Measurements from ENCODE around the gene NECTIN2. TPM values are rescaled to one million over a fixed set of nuclear protein-coding genes. Genes with fewer than 3 reads are reported as not detected.

NECTIN2 gene
- total RNA-seq, 1 donor from 2014 or later, result 302 TPM

- Histone ChIP-seq H3K4me1 (ENCODE audit: insufficient read depth, low read length) (peaks cover 20% of the 10 kb centered on the region), H3K79me2 (ENCODE audit: insufficient read depth, low read length) (peaks cover 91% of the 10 kb centered on the region), H3K27ac (ENCODE audit: low read depth, low read length) (no peak overlapping the region), H3K9ac (ENCODE audit: low read length) (no peak overlapping the region), H3K4me2 (ENCODE audit: low read length) (no peak overlapping the region), H2AFZ (ENCODE audit: low read depth, low read length) (no peak overlapping the region), H3K27me3 (ENCODE audit: insufficient read depth, low read length) (no peaks in the 10 kb centered on the region), H3K9me3 (ENCODE audit: insufficient read depth, low read depth, low read length) (no peaks in the 10 kb centered on the region), H4K20me1 (ENCODE audit: insufficient read depth, low read length) (peaks cover 77% of the 10 kb centered on the region), H3K36me3 (ENCODE audit: insufficient read depth, low read length) (no peaks in the 10 kb centered on the region), H3K4me3 (ENCODE audit: insufficient read depth, low read depth, low read length) (no peak overlapping the region)
- Mint-ChIP-seq H3K36me3 (ENCODE audit: low read depth, unreplicated experiment) (peaks cover 18% of the 10 kb centered on the region), H3K4me1 (ENCODE audit: low read depth, unreplicated experiment) (peaks cover 24% of the 10 kb centered on the region), H3K9me3 (ENCODE audit: unreplicated experiment) (no peaks in the 10 kb centered on the region), H3K27me3 (ENCODE audit: low read depth, unreplicated experiment) (no peaks in the 10 kb centered on the region), H3K4me3 (ENCODE audit: unreplicated experiment) (no peak overlapping the region), H3K27ac (ENCODE audit: unreplicated experiment) (peak overlapping the region; percentile 100)
- DNase-seq (ENCODE audit: low read depth), result no peak
- TF ChIP-seq EZH2 (IDR thresholded peaks at IDR 0.05; ENCODE audit: insufficient read depth, low read length), result no peak
- TF ChIP-seq CTCF (IDR thresholded peaks at IDR 0.05; ENCODE audit: insufficient read depth, low read depth, low read length), result no peak
- FAIRE-seq, result no peak
These were observed 4.6 kb downstream of the NECTIN2 start for GRCh38 chr19:44850641-44851109.

- no peaks in the 10 kb centered on the region for H3K27me3 Mint-ChIP-seq (ENCODE audit: low read depth, unreplicated experiment)
- H3K36me3 Mint-ChIP-seq (ENCODE audit: low read depth, unreplicated experiment), result peaks cover 18% of the 10 kb centered on the region
- Histone ChIP-seq H3K36me3 (ENCODE audit: insufficient read depth, low read length) (no peaks in the 10 kb centered on the region), H3K4me1 (ENCODE audit: insufficient read depth, low read length) (peaks cover 26% of the 10 kb centered on the region), H4K20me1 (ENCODE audit: insufficient read depth, low read length) (peaks cover 84% of the 10 kb centered on the region), H3K27me3 (ENCODE audit: insufficient read depth, low read length) (no peaks in the 10 kb centered on the region), H3K9ac (ENCODE audit: low read length) (no peak overlapping the region), H3K4me3 (ENCODE audit: insufficient read depth, low read depth, low read length) (no peak overlapping the region), H3K27ac (ENCODE audit: low read depth, low read length) (no peak overlapping the region), H2AFZ (ENCODE audit: low read depth, low read length) (no peak overlapping the region), H3K79me2 (ENCODE audit: insufficient read depth, low read length) (peaks cover 95% of the 10 kb centered on the region), H3K9me3 (ENCODE audit: insufficient read depth, low read depth, low read length) (no peaks in the 10 kb centered on the region), H3K4me2 (ENCODE audit: low read length) (no peak overlapping the region)
- peak overlapping the region; percentile 66 for H3K4me3 Mint-ChIP-seq (ENCODE audit: unreplicated experiment)
- H3K27ac Mint-ChIP-seq (ENCODE audit: unreplicated experiment), result peak overlapping the region; percentile 66
- no peak for DNase-seq (ENCODE audit: low read depth)
- H3K4me1 Mint-ChIP-seq (ENCODE audit: low read depth, unreplicated experiment), result peaks cover 24% of the 10 kb centered on the region
- no peak for FAIRE-seq
- no peaks in the 10 kb centered on the region for H3K9me3 Mint-ChIP-seq (ENCODE audit: unreplicated experiment)
- no peak for TF ChIP-seq CTCF (IDR thresholded peaks at IDR 0.05; ENCODE audit: insufficient read depth, low read depth, low read length)
- no peak for TF ChIP-seq EZH2 (IDR thresholded peaks at IDR 0.05; ENCODE audit: insufficient read depth, low read length)
These were observed 5.3 kb downstream of the NECTIN2 start for GRCh38 chr19:44851427-44851826.

- H3K36me3 Mint-ChIP-seq (ENCODE audit: low read depth, unreplicated experiment), result peaks cover 10% of the 10 kb centered on the region
- H4K20me1 ChIP-seq (ENCODE audit: insufficient read depth, low read length), result peaks cover 85% of the 10 kb centered on the region
- H3K4me3 ChIP-seq (ENCODE audit: insufficient read depth, low read depth, low read length), result no peak overlapping the region
- no peaks in the 10 kb centered on the region for H3K27me3 Mint-ChIP-seq (ENCODE audit: low read depth, unreplicated experiment)
- FAIRE-seq (no peak), DNase-seq (ENCODE audit: low read depth) (no peak)
- no peaks in the 10 kb centered on the region for H3K9me3 ChIP-seq (ENCODE audit: insufficient read depth, low read depth, low read length)
- H3K4me3 Mint-ChIP-seq (ENCODE audit: unreplicated experiment), result no peak overlapping the region
- no peak overlapping the region for H2AFZ ChIP-seq (ENCODE audit: low read depth, low read length)
- no peak overlapping the region for H3K27ac ChIP-seq (ENCODE audit: low read depth, low read length)
- peaks cover 93% of the 10 kb centered on the region for H3K79me2 ChIP-seq (ENCODE audit: insufficient read depth, low read length)
- H3K27ac Mint-ChIP-seq (ENCODE audit: unreplicated experiment), result no peak overlapping the region
- peaks cover 6% of the 10 kb centered on the region for H3K36me3 ChIP-seq (ENCODE audit: insufficient read depth, low read length)
- no peaks in the 10 kb centered on the region for H3K27me3 ChIP-seq (ENCODE audit: insufficient read depth, low read length)
- H3K9me3 Mint-ChIP-seq (ENCODE audit: unreplicated experiment), result no peaks in the 10 kb centered on the region
- H3K4me2 ChIP-seq (ENCODE audit: low read length), result no peak overlapping the region
- H3K9ac ChIP-seq (ENCODE audit: low read length), result no peak overlapping the region
- peaks cover 8% of the 10 kb centered on the region for H3K4me1 Mint-ChIP-seq (ENCODE audit: low read depth, unreplicated experiment)
- peaks cover 11% of the 10 kb centered on the region for H3K4me1 ChIP-seq (ENCODE audit: insufficient read depth, low read length)
- no peak for TF ChIP-seq EZH2 (IDR thresholded peaks at IDR 0.05; ENCODE audit: insufficient read depth, low read length)
- TF ChIP-seq CTCF (IDR thresholded peaks at IDR 0.05; ENCODE audit: insufficient read depth, low read depth, low read length), result no peak
These were observed 9.5 kb downstream of the NECTIN2 start for GRCh38 chr19:44855606-44856005.

Measured in astrocyte (in vitro differentiated cells and primary cell).